Astrocyte (in vitro differentiated cells and primary cell): ENCODE measurements around the gene C15orf39. TPM values are rescaled to one million over a fixed set of nuclear protein-coding genes. Genes with fewer than 3 reads are reported as not detected.
"Not testable (repeated sequence)": the region's sequence is repeated elsewhere in the genome, so short reads cannot be mapped to it uniquely, and the experiment has no call there.

Experiments
- DNase-seq: peaks from one replicate; pipeline ENCODE4 v3.0.0-alpha.2; 2010; ENCODE audit warnings: low read depth
- FAIRE-seq: peaks from 2 replicates; lab custom pipeline; 2011; peaks lifted over from hg19 to GRCh38; lab: Jason Lieb, UNC
- H2AFZ ChIP-seq: 2 replicates; pipeline ENCODE4 v1.6.0; 2012; ENCODE audit warnings: low read depth, low read length, inconsistent platforms
- H3K27ac ChIP-seq: 2 replicates; pipeline ENCODE4 v1.5.1; 2011; ENCODE audit warnings: low read depth, low read length, inconsistent platforms
- H3K27me3 ChIP-seq: 2 replicates; pipeline ENCODE4 v1.6.0; 2011; ENCODE audit warnings: low read length, inconsistent platforms; ENCODE audit not compliant: insufficient read depth
- H3K36me3 ChIP-seq: 2 replicates; pipeline ENCODE4 v1.5.1; 2011; ENCODE audit warnings: low read length, inconsistent platforms; ENCODE audit not compliant: insufficient read depth
- H3K4me1 ChIP-seq: 2 replicates; pipeline ENCODE4 v1.5.1; 2011; ENCODE audit warnings: low read length, inconsistent platforms; ENCODE audit not compliant: insufficient read depth
- H3K4me2 ChIP-seq: 2 replicates; pipeline ENCODE4 v1.6.0; 2012; ENCODE audit warnings: low read length, inconsistent platforms
- H3K4me3 ChIP-seq: 2 replicates; pipeline ENCODE4 v1.5.1; 2011; ENCODE audit warnings: low read depth, mild to moderate bottlenecking, low read length, inconsistent platforms; ENCODE audit not compliant: insufficient read depth
- H3K79me2 ChIP-seq: 2 replicates; pipeline ENCODE4 v1.6.0; 2012; ENCODE audit warnings: mild to moderate bottlenecking, low read length, inconsistent platforms; ENCODE audit not compliant: insufficient read depth
- H3K9ac ChIP-seq: 2 replicates; pipeline ENCODE4 v1.6.0; 2012; ENCODE audit warnings: mild to moderate bottlenecking, low read length, inconsistent platforms
- H3K9me3 ChIP-seq: 2 replicates; pipeline ENCODE4 v1.5.1; 2012; ENCODE audit warnings: low read depth, mild to moderate bottlenecking, low read length, inconsistent platforms; ENCODE audit not compliant: insufficient read depth
- H4K20me1 ChIP-seq: 2 replicates; pipeline ENCODE4 v1.6.0; 2012; ENCODE audit warnings: low read length, inconsistent platforms; ENCODE audit not compliant: insufficient read depth
- H3K27ac Mint-ChIP-seq: one replicate; pipeline ENCODE4 v1.8.0; 2021; ENCODE audit warnings: mild to moderate bottlenecking, mixed read lengths; ENCODE audit not compliant: unreplicated experiment
- H3K27me3 Mint-ChIP-seq: one replicate; pipeline ENCODE4 v1.8.0; 2021; ENCODE audit warnings: low read depth, mixed read lengths; ENCODE audit not compliant: unreplicated experiment
- H3K36me3 Mint-ChIP-seq: one replicate; pipeline ENCODE4 v1.8.0; 2021; ENCODE audit warnings: low read depth, mixed read lengths; ENCODE audit not compliant: unreplicated experiment
- H3K4me1 Mint-ChIP-seq: one replicate; pipeline ENCODE4 v1.8.0; 2021; ENCODE audit warnings: low read depth, mixed read lengths; ENCODE audit not compliant: unreplicated experiment
- H3K4me3 Mint-ChIP-seq: one replicate; pipeline ENCODE4 v1.8.0; 2021; ENCODE audit warnings: mild to moderate bottlenecking, moderate library complexity, mixed read lengths; ENCODE audit not compliant: unreplicated experiment
- H3K9me3 Mint-ChIP-seq: one replicate; pipeline ENCODE4 v1.8.0; 2021; ENCODE audit warnings: mild to moderate bottlenecking, mixed read lengths; ENCODE audit not compliant: unreplicated experiment
- CTCF ChIP-seq: IDR thresholded peaks from 2 replicates; pipeline ENCODE4 v1.5.1; 2011; ENCODE audit warnings: low read depth, mild to moderate bottlenecking, inconsistent platforms, low read length, moderate library complexity; ENCODE audit not compliant: insufficient read depth
- EZH2 ChIP-seq: IDR thresholded peaks from 2 replicates; pipeline ENCODE4 v1.6.1; 2012; ENCODE audit warnings: mild to moderate bottlenecking, low read length, inconsistent platforms; ENCODE audit not compliant: insufficient read depth
- total RNA-seq: library from RNA; stranded (reverse); gene quantifications from 2 replicates; pipeline ENCODE4 v1.2.1, GENCODE V29; 2021

Gene C15orf39
- total RNA-seq, 1 donor from 2014 or later, result 21.8 TPM

GRCh38 chr15:75249726-75250125, 48.0 kb downstream of the C15orf39 start:
- no peak overlapping the region for H3K4me3 Mint-ChIP-seq
- peaks cover 30% of the 10 kb centered on the region for H3K27me3 Mint-ChIP-seq
- H3K4me1 Mint-ChIP-seq, result no peaks in the 10 kb centered on the region
- H3K79me2 ChIP-seq, result no peaks in the 10 kb centered on the region
- H3K4me1 ChIP-seq, result no peaks in the 10 kb centered on the region
- no peak overlapping the region for H3K27ac ChIP-seq
- no peak overlapping the region for H2AFZ ChIP-seq
- no peaks in the 10 kb centered on the region for H4K20me1 ChIP-seq
- H3K36me3 Mint-ChIP-seq, result no peaks in the 10 kb centered on the region
- no peaks in the 10 kb centered on the region for H3K9me3 ChIP-seq
- FAIRE-seq, result no peak
- no peak overlapping the region for H3K4me3 ChIP-seq
- H3K9ac ChIP-seq, result no peak overlapping the region
- H3K27ac Mint-ChIP-seq, result no peak overlapping the region
- no peaks in the 10 kb centered on the region for H3K36me3 ChIP-seq
- TF ChIP-seq EZH2 (no peak), CTCF (no peak)
- no peak overlapping the region for H3K4me2 ChIP-seq
- H3K9me3 Mint-ChIP-seq, result no peaks in the 10 kb centered on the region
- DNase-seq, result no peak
- H3K27me3 ChIP-seq, result peaks cover 56% of the 10 kb centered on the region

GRCh38 chr15:75251343-75251742, 49.7 kb downstream of the C15orf39 start:
- H3K27ac Mint-ChIP-seq, H3K4me1 ChIP-seq, H3K4me1 Mint-ChIP-seq, H3K9me3 ChIP-seq, H3K9ac ChIP-seq, H3K79me2 ChIP-seq, H3K4me2 ChIP-seq, H3K36me3 Mint-ChIP-seq, DNase-seq, H3K4me3 Mint-ChIP-seq, H3K9me3 Mint-ChIP-seq, H2AFZ ChIP-seq, H3K4me3 ChIP-seq, H3K36me3 ChIP-seq, H4K20me1 ChIP-seq, H3K27ac ChIP-seq, FAIRE-seq: not testable (repeated sequence)
- H3K27me3 Mint-ChIP-seq, result peaks cover 25% of the 10 kb centered on the region
- peaks cover 53% of the 10 kb centered on the region for H3K27me3 ChIP-seq

- H3K4me1 Mint-ChIP-seq, H2AFZ ChIP-seq, H3K4me3 ChIP-seq, H3K9ac ChIP-seq, H3K27ac Mint-ChIP-seq, H3K27ac ChIP-seq, H3K4me3 Mint-ChIP-seq, DNase-seq, FAIRE-seq, H3K4me1 ChIP-seq, H3K9me3 ChIP-seq, H3K4me2 ChIP-seq, H3K36me3 Mint-ChIP-seq, H3K79me2 ChIP-seq, H3K36me3 ChIP-seq, H4K20me1 ChIP-seq, H3K9me3 Mint-ChIP-seq: not testable (repeated sequence)
- peaks cover 51% of the 10 kb centered on the region for H3K27me3 ChIP-seq
- peaks cover 25% of the 10 kb centered on the region for H3K27me3 Mint-ChIP-seq
Observed at GRCh38 chr15:75252285-75252684, 50.6 kb downstream of the C15orf39 start.

- H3K4me2 ChIP-seq, H2AFZ ChIP-seq, H3K36me3 ChIP-seq, H3K9me3 Mint-ChIP-seq, H3K9ac ChIP-seq, H3K4me1 ChIP-seq, H3K79me2 ChIP-seq, H3K27me3 ChIP-seq, DNase-seq, H3K4me1 Mint-ChIP-seq, H4K20me1 ChIP-seq, H3K27ac ChIP-seq, H3K4me3 ChIP-seq, H3K27me3 Mint-ChIP-seq, H3K36me3 Mint-ChIP-seq, H3K4me3 Mint-ChIP-seq, FAIRE-seq, H3K9me3 ChIP-seq: not testable (repeated sequence)
- H3K27ac Mint-ChIP-seq, result peak within 1 kb of the TSS; percentile 47
Observed at GRCh38 chr15:75258034-75258433, 56.4 kb downstream of the C15orf39 start, which contains the start of gene GOLGA6C. TSS of gene GOLGA6C (plus strand) at chr15:75258334. CDS start at chr15:75258599, 265 bp downstream.

GRCh38 chr15:75258620-75259343, 57.1 kb downstream of the C15orf39 start:
- H3K4me1 ChIP-seq, H3K4me3 ChIP-seq, H2AFZ ChIP-seq, H3K79me2 ChIP-seq, DNase-seq, H3K36me3 ChIP-seq, H4K20me1 ChIP-seq, H3K27me3 ChIP-seq, H3K9ac ChIP-seq, H3K4me3 Mint-ChIP-seq, FAIRE-seq, H3K9me3 ChIP-seq, H3K27me3 Mint-ChIP-seq, H3K9me3 Mint-ChIP-seq, H3K36me3 Mint-ChIP-seq, H3K27ac ChIP-seq, H3K4me1 Mint-ChIP-seq, H3K4me2 ChIP-seq: not testable (repeated sequence)
- peak overlapping the region; percentile 47 for H3K27ac Mint-ChIP-seq
